ENCODE data around the gene WDTC1. TPM values are rescaled to one million over a fixed set of nuclear protein-coding genes. Genes with fewer than 3 reads are reported as not detected.

Gene WDTC1
- total RNA-seq, 1 experiment from 2014 or later: 15.7 TPM

DNA sequence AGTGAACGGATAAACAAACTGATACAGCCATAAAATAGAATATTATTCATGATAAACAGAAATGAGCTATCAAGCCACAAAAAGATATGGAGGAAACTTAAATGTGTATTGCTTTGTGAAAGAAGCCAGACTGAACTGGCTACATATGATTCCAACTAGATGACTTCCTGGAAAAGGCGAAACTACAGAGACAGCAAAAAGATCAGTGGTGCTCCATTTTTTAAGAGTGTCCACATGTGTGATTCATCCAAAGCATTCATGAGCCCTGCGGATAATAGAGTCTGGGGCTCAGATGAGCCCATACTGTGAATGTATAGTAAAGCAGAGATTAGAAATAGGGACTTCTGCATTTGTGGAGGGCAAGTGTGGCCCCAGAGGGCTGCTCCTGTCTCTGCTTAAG, 79.7 kb downstream of the WDTC1 start:
- no peaks in the 10 kb centered on the region for H3K27me3 Mint-ChIP-seq (ENCODE audit: insufficient read depth, unreplicated experiment)
- intact Hi-C loops (cut with micrococcal nuclease): no loop called here
- H3K4me3 Mint-ChIP-seq (ENCODE audit: unreplicated experiment): no peak overlapping the region
- TF ChIP-seq, protein P1, sequence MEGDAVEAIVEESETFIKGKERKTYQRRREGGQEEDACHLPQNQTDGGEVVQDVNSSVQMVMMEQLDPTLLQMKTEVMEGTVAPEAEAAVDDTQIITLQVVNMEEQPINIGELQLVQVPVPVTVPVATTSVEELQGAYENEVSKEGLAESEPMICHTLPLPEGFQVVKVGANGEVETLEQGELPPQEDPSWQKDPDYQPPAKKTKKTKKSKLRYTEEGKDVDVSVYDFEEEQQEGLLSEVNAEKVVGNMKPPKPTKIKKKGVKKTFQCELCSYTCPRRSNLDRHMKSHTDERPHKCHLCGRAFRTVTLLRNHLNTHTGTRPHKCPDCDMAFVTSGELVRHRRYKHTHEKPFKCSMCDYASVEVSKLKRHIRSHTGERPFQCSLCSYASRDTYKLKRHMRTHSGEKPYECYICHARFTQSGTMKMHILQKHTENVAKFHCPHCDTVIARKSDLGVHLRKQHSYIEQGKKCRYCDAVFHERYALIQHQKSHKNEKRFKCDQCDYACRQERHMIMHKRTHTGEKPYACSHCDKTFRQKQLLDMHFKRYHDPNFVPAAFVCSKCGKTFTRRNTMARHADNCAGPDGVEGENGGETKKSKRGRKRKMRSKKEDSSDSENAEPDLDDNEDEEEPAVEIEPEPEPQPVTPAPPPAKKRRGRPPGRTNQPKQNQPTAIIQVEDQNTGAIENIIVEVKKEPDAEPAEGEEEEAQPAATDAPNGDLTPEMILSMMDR (IDR thresholded peaks at IDR 0.05; ENCODE audit: unreplicated experiment): no peak
- H3K9me3 Mint-ChIP-seq (ENCODE audit: unreplicated experiment): no peaks in the 10 kb centered on the region
- POLR2A ChIA-PET: interaction anchor here (0.7 to 2.3 kb wide), 4 partner anchors 14 to 121 kb away, joined by 3 to 12 read pairs (median 6); partner anchors contain the start of gene SYTL1
- no peak for DNase-seq (ENCODE audit: unreplicated experiment)
- BruUV-seq (replicated peaks): no TSS peak
- no peak overlapping the region for H3K27ac Mint-ChIP-seq (ENCODE audit: low read depth, unreplicated experiment)
- CTCF ChIA-PET: interaction anchor here (0.5 to 6.3 kb wide), 8 partner anchors 13 to 282 kb away, joined by 3 to 32 read pairs (median 4); partner anchors contain the start of gene GPR3
- no peaks in the 10 kb centered on the region for H3K4me1 Mint-ChIP-seq (ENCODE audit: insufficient read depth, unreplicated experiment)
- no peaks in the 10 kb centered on the region for H3K36me3 Mint-ChIP-seq (ENCODE audit: insufficient read depth, unreplicated experiment)

DNA sequence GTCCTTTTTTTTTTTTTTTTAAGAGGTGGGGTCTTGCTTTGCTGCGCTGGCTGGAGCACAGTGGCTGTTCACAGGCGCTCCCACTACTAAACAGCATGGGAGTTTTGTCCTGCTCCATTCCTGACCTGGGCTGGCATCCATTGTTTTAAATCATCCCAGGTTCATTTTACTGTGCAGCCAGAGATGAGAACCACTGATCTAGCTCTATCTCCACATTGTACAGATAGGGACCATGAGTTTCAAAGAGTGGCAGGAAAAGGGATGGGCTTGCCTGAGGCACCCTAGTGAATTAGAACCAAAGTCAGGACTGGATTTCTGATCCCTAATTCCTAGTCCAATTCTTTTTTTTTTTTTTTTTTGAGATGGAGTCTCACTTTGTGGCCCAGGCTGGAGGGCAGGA, 80.3 kb downstream of the WDTC1 start:
- H3K4me1 Mint-ChIP-seq (ENCODE audit: insufficient read depth, unreplicated experiment): no peaks in the 10 kb centered on the region
- no TSS peak for BruUV-seq (replicated peaks)
- POLR2A ChIA-PET: interaction anchor here (0.6 to 0.9 kb wide), 4 partner anchors 28 to 194 kb away, joined by 3 to 4 read pairs (median 3); no protein-coding TSS in a partner anchor
- no peaks in the 10 kb centered on the region for H3K9me3 Mint-ChIP-seq (ENCODE audit: unreplicated experiment)
- H3K27me3 Mint-ChIP-seq (ENCODE audit: insufficient read depth, unreplicated experiment): no peaks in the 10 kb centered on the region
- intact Hi-C loops (cut with micrococcal nuclease): no loop called here
- CTCF ChIA-PET: interaction anchor here (0.6 to 6.3 kb wide), 6 partner anchors 13 to 184 kb away, joined by 3 to 32 read pairs (median 4); partner anchors contain the start of gene GPR3
- no peak overlapping the region for H3K27ac Mint-ChIP-seq (ENCODE audit: low read depth, unreplicated experiment)
- H3K36me3 Mint-ChIP-seq (ENCODE audit: insufficient read depth, unreplicated experiment): no peaks in the 10 kb centered on the region
- H3K4me3 Mint-ChIP-seq (ENCODE audit: unreplicated experiment): no peak overlapping the region
- no peak for DNase-seq (ENCODE audit: unreplicated experiment)
- TF ChIP-seq, protein P1 (IDR thresholded peaks at IDR 0.05; ENCODE audit: unreplicated experiment): no peak

DNA sequence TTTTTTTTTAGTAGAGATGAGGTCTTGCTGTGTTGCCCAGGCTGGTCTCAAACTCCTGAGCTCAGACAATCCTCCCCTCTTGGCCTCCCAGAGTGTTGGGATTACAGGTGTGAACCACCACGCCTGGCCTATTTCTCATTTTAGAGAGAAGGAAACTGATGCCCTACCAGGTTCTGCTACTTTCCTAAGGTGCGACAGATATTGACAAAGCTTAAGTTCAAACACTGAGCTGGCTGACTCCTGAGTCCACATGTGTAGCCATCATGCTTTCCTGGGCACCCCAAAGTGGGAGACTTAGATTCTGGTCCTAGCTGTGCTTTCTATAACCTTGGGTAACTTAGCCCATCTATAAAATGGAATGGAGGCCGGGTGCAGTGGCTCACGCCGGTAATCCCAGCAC, 82.4 kb downstream of the WDTC1 start:
- TF ChIP-seq, protein P1 (IDR thresholded peaks at IDR 0.05; ENCODE audit: unreplicated experiment): no peak
- H3K4me3 Mint-ChIP-seq (ENCODE audit: unreplicated experiment): no peak overlapping the region
- no peaks in the 10 kb centered on the region for H3K9me3 Mint-ChIP-seq (ENCODE audit: unreplicated experiment)
- CTCF ChIA-PET: interaction anchor here (0.6 to 6.3 kb wide), 5 partner anchors 16 to 291 kb away, joined by 3 to 32 read pairs (median 5); no protein-coding TSS in a partner anchor
- intact Hi-C loops (cut with micrococcal nuclease): no loop called here
- DNase-seq (ENCODE audit: unreplicated experiment): no peak
- BruUV-seq (replicated peaks): no TSS peak
- no peak overlapping the region for H3K27ac Mint-ChIP-seq (ENCODE audit: low read depth, unreplicated experiment)
- POLR2A ChIA-PET: interaction anchor here (1.2 kb wide), 1 partner anchor 15 kb away, joined by 3 read pairs; no protein-coding TSS in a partner anchor
- no peaks in the 10 kb centered on the region for H3K4me1 Mint-ChIP-seq (ENCODE audit: insufficient read depth, unreplicated experiment)
- no peaks in the 10 kb centered on the region for H3K27me3 Mint-ChIP-seq (ENCODE audit: insufficient read depth, unreplicated experiment)
- H3K36me3 Mint-ChIP-seq (ENCODE audit: insufficient read depth, unreplicated experiment): no peaks in the 10 kb centered on the region

DNA sequence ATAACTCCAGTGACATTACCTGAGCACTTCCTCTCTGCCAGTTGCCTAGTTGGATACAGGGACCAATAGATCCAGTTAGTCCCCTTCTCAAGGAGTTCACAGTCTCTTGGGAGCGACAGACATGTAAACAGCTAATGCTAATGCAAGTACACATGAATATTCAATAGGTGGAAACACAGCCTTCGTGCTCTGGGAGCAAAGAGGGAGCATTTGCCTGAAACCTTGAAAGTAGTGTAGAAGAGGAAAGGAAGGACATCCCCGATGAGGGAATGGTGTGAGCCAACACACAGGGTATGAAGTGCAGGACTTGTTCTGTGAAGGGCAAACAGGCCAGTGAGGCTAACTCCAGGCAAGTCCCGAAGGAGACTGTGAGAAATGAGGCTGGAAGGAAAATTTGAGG, 83.7 kb downstream of the WDTC1 start:
- CTCF ChIA-PET: interaction anchor here (0.6 to 6.3 kb wide), 6 partner anchors 15 to 287 kb away, joined by 3 to 32 read pairs (median 4); partner anchors contain the start of gene MAP3K6
- no peaks in the 10 kb centered on the region for H3K27me3 Mint-ChIP-seq (ENCODE audit: insufficient read depth, unreplicated experiment)
- no peaks in the 10 kb centered on the region for H3K36me3 Mint-ChIP-seq (ENCODE audit: insufficient read depth, unreplicated experiment)
- no TSS peak for BruUV-seq (replicated peaks)
- intact Hi-C loops (cut with micrococcal nuclease): no loop called here
- H3K27ac Mint-ChIP-seq (ENCODE audit: low read depth, unreplicated experiment): no peak overlapping the region
- H3K4me3 Mint-ChIP-seq (ENCODE audit: unreplicated experiment): no peak overlapping the region
- no peak for DNase-seq (ENCODE audit: unreplicated experiment)
- H3K4me1 Mint-ChIP-seq (ENCODE audit: insufficient read depth, unreplicated experiment): no peaks in the 10 kb centered on the region
- H3K9me3 Mint-ChIP-seq (ENCODE audit: unreplicated experiment): no peaks in the 10 kb centered on the region
- POLR2A ChIA-PET: interaction anchor here (0.9 kb wide), 1 partner anchor 19 kb away, joined by 3 read pairs; no protein-coding TSS in a partner anchor
- TF ChIP-seq, protein P1 (IDR thresholded peaks at IDR 0.05; ENCODE audit: unreplicated experiment): no peak

Data from MCF 10A (cell line).